ENCODE measurements around the gene ARID1B.

GRCh38 chr6:157240059-157240959 lies 463.1 kb downstream of the ARID1B start:
- no peak for TF ChIP-seq FOS (IDR thresholded peaks at IDR 0.05; ENCODE audit: borderline replicate concordance, extremely low read depth, insufficient read length)
- TF ChIP-seq CTCF (IDR thresholded peaks at IDR 0.05 in 2 of 3, conservative IDR thresholded peaks at IDR 0.05 in 1 of 3; ENCODE audit: control insufficient read depth in 2 of 3, extremely low read depth in 1 of 3, insufficient read depth in 1 of 3, low read depth in 3 of 3, low read length in 3 of 3): no peak
- TF ChIP-seq POLR2AphosphoS5 (IDR thresholded peaks at IDR 0.05; ENCODE audit: low read length): no peak
- TF ChIP-seq USF1 (IDR thresholded peaks at IDR 0.05; ENCODE audit: borderline replicate concordance, extremely low read length, insufficient read depth, low read depth, low read length): no peak
- TF ChIP-seq NR2C2 (IDR thresholded peaks at IDR 0.05; ENCODE audit: borderline replicate concordance, control insufficient read depth, insufficient read length, low read depth): no peak
- no peak for TF ChIP-seq MXI1 (IDR thresholded peaks at IDR 0.05; ENCODE audit: low read depth, low read length)
- TF ChIP-seq EZH2 (IDR thresholded peaks at IDR 0.05; ENCODE audit: borderline replicate concordance, control insufficient read depth, low read depth, low read length): no peak
- TF ChIP-seq POLR2AphosphoS2 (IDR thresholded peaks at IDR 0.05; ENCODE audit: low read depth, low read length): no peak
- TF ChIP-seq PBX3 (IDR thresholded peaks at IDR 0.05; ENCODE audit: insufficient replicate concordance, low read depth, low read length): no peak
- no peak for TF ChIP-seq SIN3A (IDR thresholded peaks at IDR 0.05; ENCODE audit: low read depth, low read length)
- TF ChIP-seq ESRRA (IDR thresholded peaks at IDR 0.05; ENCODE audit: low read length): no peak
- TF ChIP-seq ZBTB4 (CRISPR knock-in tag; IDR thresholded peaks at IDR 0.05): no peak
- TF ChIP-seq RFX5 (IDR thresholded peaks at IDR 0.05; ENCODE audit: low read depth, low read length): no peak
- no peak for TF ChIP-seq EGR1 (IDR thresholded peaks at IDR 0.05; ENCODE audit: borderline replicate concordance in 1 of 2, low read depth in 2 of 2, low read length in 2 of 2)

Data from GM12878 (cell line).